GM18868 (cell line): ENCODE data around the gene DCTD.

ENCODE experiments used
- ATAC-seq: cut with Tn5 transposase; IDR thresholded peaks from one replicate; pipeline ENCODE4 v1.9.1; 2021; ENCODE audit warnings: mild to moderate bottlenecking, moderate library complexity; ENCODE audit not compliant: unreplicated experiment

The DCTD gene

GRCh38 chr4:182894681-182895275 is 22.4 kb downstream of the DCTD start:
- ATAC-seq = no peak

GRCh38 chr4:182893474-182894080 is 23.6 kb downstream of the DCTD start:
- no peak for ATAC-seq

- no peak for ATAC-seq
These were observed 24.1 kb downstream of the DCTD start for GRCh38 chr4:182893047-182893446.

- no peak for ATAC-seq
These were observed 27.0 kb downstream of the DCTD start for GRCh38 chr4:182890202-182890601.

GRCh38 chr4:182888891-182889290 is 28.3 kb downstream of the DCTD start:
- no peak for ATAC-seq

GRCh38 chr4:182886768-182887167 is 30.4 kb downstream of the DCTD start:
- no peak for ATAC-seq

GRCh38 chr4:182886205-182886604 is 31.0 kb downstream of the DCTD start:
- ATAC-seq = no peak

- no peak for ATAC-seq
These were observed 31.5 kb downstream of the DCTD start for GRCh38 chr4:182885738-182886077.

- no peak for ATAC-seq
These were observed 32.0 kb downstream of the DCTD start for GRCh38 chr4:182885022-182885737.

- no peak for ATAC-seq
These were observed 33.1 kb downstream of the DCTD start for GRCh38 chr4:182884040-182884439.

GRCh38 chr4:182883351-182883750 is 33.8 kb downstream of the DCTD start:
- ATAC-seq = no peak

GRCh38 chr4:182881914-182882313 is 35.3 kb downstream of the DCTD start:
- ATAC-seq = no peak

- ATAC-seq = no peak
These were observed 36.5 kb downstream of the DCTD start for GRCh38 chr4:182880387-182881356.

GRCh38 chr4:182879913-182880312 is 37.3 kb downstream of the DCTD start:
- no peak for ATAC-seq

- ATAC-seq = no peak
These were observed 38.3 kb downstream of the DCTD start for GRCh38 chr4:182878633-182879495.

GRCh38 chr4:182877326-182877883 is 39.8 kb downstream of the DCTD start:
- ATAC-seq = no peak

GRCh38 chr4:182876427-182876826 is 40.8 kb downstream of the DCTD start:
- no peak for ATAC-seq

GRCh38 chr4:182875453-182876405 is 41.5 kb downstream of the DCTD start:
- ATAC-seq = no peak

GRCh38 chr4:182874797-182875345 is 42.3 kb downstream of the DCTD start:
- no peak for ATAC-seq
